ENCODE measurements around the gene ABHD18.
A peak's percentile ranks its signal among the peaks of the same experiment; 100 is the strongest.
"Not testable (repeated sequence)": the region's sequence is repeated elsewhere in the genome, so short reads cannot be mapped to it uniquely, and the experiment has no call there.

The ABHD18 gene

DNA sequence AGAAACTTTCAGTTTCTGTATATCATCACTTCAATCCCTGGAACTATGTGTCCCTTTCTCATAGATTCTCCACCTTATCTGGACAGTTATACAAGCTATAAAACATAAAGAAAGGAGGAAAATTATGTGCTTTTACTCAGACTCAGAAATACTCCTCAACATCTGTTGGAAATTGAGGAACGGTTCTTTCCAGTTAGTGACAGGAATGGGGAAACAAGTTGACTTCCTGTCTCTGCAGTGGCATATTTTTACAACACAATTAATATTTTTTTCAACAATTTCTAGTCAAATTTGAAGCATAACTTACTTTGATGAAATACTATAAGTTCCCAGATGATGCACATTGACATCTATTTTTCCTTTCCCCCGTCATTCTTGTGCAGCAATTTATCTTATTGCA lies 27.9 kb downstream of the ABHD18 start:
- DNase-seq: peak; percentile 23 to 54 (median 35)

DNA sequence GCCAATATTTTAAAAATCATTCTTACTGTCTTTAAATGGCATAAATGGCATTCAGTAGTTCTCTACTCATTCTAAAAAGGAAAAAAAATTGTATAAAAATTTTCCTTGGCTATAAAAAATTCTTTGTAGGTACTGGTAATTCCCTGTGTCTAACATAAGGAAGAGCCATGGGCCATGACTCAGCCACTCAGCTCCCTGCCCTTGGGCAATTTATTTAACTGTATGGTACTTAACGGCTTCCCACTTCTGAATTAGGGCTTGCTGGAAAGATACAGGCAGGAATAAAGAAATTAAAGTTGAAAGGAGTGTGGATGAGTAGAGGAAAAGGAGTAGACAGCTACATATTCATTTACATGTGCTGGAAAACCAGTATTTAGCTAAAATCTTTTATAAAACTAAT lies 30.6 kb downstream of the ABHD18 start:
- DNase-seq: peak; percentile 36 to 52 (median 50)

DNA sequence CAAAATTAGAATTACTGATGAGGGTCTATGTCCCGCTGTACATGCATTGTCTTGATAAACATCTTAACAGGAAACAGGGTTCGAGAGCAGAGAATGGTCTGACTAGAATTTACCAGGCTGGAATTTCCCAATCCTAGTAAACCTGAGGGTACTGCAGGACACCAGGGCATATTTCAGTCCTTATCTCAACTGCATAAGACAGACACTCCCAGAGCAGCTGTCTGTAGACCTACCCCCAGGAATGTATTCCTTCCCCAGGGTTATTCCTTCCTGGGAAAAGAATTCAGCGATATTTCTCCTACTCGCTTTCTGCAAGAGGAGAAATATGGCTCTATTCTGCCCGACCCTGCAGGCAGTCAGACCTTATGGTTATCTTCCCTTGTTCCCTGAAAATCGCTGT lies 31.3 kb downstream of the ABHD18 start:
- DNase-seq: not testable (repeated sequence)

DNA sequence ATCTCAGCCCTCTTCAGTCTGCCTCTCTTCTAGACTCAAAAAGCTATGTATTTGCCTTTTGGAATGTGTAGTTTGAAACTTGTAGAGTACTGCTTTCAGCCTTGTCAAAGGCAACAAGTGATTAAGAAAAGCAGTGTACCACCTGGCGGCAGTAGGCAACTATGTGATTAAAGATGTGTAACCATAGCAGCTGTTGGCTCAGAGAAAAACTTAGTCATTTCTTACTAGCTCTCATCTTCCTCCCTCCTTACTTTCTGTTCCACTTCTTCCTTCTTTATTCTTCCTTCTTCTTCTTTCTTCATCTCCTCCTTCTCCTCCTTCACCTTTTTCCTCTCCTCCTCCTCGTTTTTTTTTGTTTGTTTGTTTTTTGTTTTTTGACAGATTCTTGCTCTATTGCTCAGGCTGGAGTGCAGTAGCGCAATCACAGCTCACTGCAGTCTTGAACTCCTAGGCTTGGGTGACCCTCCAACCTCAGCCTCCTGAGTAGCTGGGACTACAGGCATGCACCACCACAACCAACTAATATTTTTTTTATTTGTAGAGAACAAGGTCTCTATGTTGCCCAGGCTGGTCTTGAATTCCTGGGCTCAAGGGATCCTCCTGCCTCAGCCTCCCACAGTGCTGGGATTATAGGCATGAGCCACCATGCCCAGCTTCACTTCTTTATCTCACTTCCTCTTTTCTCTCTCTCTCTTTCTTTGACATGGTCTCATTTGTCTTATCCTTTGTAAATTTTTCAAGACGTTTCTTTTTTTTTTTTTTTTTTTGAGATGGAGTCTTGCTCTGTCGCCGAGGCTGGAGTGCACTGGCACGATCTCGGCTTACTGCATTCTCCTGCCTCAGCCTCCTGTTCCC lies 32.6 kb downstream of the ABHD18 start:
- DNase-seq: peak; percentile 37 to 64 (median 46)

DNA sequence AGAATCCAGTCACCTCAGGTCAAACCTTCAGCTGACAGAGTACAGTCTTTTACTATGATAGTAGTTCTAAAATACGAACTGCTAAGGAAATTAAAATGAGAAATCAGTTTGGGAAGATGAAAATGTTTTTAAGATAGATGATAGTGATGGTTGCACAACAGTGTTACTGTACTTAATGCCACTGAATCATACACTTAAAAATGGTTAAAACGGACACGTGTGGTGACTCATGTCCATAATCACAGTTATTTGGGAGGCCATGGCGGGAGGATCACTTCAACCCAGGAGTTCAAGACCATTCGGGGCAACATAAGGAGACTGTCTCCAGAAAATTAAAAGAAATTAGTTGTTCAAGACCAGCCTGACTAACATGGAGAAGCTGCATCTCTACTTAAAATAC lies 41.4 kb downstream of the ABHD18 start:
- no peak for DNase-seq

DNA sequence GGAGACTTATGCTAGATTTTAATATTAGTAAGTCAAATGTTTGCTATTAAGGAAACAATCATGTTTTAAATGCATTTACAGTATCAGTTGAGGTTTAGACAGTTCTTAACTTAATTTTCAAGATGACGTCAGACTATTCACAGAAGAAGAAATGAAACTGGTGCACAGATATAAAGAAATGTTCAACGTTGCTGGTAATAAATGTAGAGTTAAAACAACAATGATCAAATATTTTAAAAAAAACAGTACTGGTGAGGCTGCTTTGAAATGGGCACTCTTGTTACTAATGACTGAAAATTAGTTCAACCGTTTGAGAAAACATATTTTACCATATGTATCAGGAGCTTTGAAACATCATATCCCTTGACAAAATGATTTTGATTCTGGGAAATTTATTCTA lies 44.2 kb downstream of the ABHD18 start:
- DNase-seq: peak in 2 of 3 donors; percentile 24 to 38

DNA sequence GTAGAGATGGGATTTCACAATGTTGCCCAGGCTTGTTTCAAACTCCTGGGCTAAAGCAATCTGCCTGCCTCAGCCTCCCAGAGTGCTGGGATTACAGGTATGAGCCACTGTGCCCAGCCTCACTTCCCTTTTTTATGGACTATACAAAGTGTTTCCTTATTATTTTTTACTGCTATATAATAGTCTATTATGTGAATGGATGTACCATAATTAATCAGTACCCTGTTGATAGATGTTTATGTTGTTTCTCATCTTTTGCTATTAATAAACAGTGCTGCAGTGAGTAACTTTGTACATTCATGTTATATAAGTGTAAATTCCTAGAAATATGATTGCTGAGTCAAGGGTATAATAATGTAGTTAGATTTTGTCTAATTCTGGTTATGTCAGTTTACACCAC lies 60.1 kb downstream of the ABHD18 start:
- no peak for DNase-seq

DNA sequence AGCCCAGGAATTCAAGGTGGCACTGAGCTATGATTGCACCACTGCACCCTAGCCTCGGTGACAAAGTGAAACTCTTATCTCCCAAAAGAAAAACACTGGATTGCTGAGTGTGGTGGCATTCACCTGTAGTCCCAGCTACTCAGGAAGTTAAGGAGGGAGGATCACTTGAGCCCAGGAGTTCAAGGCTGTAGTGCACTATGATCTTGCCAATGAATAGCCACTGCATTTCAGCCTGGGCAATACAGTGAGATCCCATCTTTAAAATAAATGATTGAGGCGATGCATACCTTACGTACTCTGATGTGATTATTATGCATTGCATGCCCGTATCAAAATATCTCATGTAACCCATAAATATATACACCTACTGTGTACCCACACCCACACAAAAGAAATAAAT lies 64.7 kb downstream of the ABHD18 start:
- DNase-seq: no peak

DNA sequence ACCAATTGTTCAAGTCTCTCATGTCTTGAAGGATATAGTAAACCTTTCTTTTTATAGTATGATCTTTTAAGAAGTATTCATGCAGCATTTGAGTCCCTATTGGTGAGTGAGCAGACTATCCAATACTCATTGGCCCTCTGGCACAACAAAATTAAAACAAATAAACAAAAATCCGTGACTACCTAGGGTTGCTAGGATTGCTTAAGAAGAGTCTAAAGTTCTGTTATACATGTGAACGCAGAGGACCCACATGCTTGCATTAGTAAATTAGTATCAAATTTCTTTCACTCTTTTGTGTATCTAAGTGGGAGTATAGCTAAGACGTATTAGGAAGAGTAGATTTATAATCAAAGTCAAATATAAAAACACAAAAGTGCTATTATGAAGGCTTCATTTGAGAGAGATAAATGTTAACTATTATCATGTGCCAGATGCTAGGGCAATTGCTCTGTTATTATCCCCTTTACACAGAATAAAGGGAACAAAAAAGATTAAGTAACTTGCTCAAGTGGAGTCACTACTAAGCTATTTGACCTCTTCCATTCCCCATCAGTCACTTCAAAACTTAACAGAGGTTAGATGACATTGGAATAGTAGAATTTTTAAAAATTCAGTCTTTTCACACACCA lies 66.7 kb downstream of the ABHD18 start:
- no peak for DNase-seq

DNA sequence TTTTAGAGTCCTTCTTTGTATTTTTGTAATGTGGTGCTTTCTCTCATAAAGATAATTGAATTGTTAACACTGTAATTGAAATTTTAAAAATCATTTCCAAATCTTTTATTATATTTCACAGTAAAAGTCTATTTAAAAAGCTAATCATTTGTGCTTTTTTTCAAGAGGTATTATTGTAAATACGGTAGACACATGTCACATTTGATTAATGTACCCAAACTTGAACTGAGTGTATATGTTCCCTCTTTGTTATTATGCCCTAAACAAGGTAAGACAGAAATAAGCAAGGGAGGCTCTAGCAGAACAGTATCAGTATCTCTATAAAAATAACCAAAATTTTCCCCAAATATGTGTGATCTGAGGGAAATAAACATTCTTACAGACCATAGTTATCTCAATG lies 74.4 kb downstream of the ABHD18 start:
- DNase-seq: no peak

DNA sequence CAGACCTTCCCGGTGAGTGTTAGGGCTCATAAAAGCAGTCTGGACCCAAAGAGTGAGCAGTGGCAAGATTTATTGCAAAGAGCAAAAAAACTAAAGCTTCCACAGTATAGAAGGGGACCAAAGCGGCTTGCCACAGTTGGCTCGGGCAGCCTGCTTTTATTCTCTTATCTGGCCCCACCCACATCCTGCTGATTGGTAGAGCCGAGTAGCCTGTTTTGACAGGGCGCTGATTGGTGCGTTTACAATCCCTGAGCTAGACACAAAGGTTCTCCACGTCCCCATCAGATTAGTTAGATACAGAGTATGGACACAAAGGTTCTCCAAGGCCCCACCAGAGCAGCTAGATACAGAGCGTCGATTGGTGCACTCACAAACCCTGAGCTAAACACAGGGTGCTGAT lies 81.8 kb downstream of the ABHD18 start:
- DNase-seq: not testable (repeated sequence)

DNA sequence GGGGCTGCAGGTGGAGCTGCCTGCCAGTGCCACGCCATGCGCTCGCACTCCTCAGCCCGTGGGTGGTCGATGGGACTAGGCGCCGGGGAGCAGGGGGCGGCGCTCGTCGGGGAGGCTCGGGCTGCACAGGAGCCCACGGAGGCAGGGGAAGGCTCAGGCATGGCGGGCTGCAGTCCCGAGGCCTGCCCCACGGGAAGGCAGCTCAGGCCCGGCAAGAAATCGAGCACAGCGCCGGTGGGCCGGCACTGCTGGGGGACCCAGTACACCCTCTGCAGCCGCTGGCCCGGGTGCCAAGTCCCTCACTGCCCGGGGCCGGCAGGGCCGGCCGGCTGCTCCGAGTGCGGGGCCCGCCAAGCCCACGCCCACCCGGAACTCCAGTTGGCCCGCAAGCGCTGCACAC lies 82.3 kb downstream of the ABHD18 start:
- DNase-seq: not testable (repeated sequence)

DNA sequence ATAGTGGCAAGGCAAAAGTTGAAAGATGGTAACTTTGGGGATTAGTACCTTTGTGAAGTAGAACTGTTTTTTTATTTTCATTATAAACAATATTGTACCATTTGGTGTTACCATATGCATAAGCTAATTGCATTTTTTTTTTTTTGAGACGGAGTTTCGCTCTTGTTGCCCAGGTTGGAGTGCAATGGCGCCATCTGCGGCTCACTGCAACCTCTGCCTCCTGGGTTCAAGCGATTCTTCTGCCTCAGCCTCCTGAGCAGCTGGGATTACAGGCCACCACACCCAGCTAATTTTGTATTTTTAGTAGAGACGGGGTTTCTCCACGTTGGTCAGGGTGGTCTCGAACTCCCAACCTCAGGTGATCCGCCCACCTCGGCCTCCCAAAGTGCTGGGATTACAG lies 86.0 kb downstream of the ABHD18 start:
- DNase-seq: not testable (repeated sequence)

DNA sequence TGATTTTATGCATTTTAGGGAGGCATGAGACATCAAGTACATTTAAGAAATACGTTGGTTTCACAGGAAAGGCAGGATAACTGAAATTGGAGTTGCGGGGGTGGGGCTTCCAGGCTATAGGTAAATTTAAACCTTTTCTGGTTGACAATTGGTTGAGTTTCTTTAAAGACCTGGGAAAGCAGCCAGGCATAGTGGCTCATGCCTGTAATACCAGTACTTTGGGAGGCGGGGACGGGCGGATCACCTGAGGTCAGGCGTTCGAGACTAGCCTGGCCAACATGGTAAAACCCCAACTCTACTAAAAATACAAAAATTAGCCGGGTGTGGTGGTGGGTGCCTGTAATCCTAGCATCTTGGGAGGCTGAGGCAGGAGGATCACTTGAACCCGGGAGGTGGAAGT lies 89.7 kb downstream of the ABHD18 start:
- DNase-seq: not testable (repeated sequence)

DNA sequence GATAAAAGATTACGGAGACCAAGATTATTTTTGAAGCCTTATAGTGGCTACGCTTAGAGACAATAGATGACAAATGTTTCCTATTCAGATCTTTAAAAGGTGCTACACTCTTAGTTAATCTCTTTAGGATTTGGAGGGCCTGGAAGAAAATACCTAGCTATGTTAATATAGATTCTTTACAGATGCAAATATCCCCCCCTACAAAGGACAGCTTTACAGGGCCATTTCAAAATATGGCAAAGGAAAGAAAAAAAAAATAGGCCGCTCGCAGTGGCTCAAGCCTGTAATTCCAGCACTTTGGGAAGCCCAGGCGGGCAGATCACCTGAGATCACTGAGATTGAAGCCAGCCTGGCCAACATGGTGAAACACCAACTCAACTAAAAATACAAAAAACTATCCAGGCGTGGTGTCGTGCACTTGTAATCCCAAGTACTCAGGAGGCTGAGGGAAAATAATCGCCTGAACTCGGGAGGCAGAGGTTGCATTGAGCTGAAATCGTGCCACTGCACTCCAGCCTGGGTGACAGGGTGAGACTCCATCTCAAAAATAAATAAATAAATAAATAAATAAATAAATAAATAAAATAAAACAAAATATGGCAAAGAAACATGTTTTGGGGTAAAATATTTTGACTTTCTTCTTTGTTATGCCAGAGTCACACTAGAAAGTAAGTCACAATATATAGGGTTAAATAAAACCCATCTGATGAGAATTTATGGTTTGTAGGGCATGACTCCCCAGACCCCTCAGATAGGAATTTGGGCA lies 90.4 kb downstream of the ABHD18 start:
- DNase-seq: not testable (repeated sequence)

DNA sequence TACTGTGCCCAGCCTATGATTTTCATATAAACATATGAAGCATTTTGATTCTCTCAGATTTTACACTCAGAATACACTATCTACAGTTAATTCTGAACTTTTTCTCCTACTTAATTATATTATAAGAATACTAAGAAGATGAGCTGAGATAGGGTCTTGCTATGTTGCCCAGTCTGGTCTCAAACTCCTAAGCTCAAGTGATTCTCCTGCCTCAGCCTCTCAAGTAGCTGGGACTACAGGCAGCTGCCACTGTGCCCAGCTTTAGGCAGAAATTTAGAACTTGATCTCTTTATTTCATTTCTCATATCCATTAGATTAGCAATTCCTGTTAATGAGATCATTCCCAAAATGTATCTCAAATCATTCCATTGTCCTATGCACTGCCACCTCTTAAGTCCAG lies 91.2 kb downstream of the ABHD18 start:
- DNase-seq: no peak

DNA sequence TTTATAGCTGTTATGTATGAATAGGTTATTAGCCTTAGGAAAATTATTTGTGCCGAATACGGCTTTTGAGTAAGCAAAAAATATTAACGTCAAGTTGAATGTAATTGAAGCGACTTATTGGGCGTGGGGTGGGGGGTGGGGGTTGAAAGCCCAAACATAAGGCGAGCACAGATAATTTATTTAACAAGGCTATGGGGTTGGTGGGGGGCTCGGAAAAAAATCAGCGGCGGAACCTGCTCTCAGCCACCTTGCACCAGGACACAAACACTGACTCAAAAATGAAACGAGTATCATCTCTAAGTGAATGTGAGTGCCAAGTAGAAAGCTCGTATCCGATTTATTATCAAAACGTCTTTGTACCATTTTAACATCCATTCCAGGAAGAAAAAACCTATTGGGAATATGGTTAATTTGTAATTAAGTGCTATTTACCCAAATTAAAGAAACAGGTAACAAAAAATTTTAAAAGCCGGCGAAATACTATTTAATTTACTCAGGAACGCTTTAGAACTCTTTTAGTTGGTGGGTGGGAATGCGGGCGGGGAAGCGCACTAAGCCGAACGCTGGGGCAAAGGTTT lies 95.0 kb downstream of the ABHD18 start:
- peak in 1 of 3 donors; percentile 13 for DNase-seq

DNA sequence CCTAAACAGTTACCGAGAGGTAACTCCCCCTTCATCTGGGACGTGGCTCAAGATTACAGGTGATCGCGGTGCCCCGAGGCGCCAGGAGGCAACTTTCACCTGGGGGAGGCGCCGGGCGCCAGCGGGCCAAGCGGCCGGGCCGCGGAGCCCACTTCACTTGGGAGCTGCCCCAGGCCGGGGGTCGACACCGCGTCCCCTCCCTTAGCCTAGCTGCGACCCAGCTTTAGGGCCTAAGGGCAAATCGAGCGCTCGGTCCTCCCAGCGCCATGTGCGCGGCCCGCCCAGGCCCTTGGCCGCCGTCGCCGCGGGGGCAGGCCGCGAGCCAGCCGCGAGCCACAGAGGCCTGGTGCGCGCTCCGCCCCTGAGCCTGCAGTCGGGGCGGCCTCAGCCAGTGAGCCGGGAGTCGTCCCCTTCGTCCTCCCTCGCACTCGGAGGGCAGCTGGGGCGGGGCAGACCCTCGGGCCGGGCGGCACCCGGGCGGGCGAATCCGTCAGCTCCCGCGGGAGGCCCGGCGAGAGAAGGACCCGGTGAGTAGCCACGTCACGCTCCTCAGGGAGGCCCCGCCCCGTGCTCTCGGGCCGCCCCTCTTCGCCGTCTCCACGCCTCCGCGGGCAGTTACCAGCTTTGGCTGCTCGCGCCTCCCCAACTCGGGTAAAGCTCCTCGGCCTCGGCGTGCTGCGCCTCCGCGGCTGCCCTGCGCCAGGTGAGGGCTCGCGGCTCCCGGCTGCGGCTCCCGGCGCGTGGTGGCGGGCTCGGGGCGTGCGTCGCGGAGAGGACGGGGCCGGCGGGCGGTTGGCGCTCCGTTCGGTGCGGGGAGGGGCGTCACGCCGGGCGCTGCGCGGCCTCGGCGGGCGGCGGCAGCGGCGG lies 95.7 kb downstream of the ABHD18 start, which contains the start of gene LARP1B:
TSS of gene LARP1B (plus strand) at position 614 of the 867 bp plus-strand sequence. CDS start 13,640 bp downstream, outside the sequence.
- DNase-seq: peak; percentile 97 to 99 (median 99)

DNA sequence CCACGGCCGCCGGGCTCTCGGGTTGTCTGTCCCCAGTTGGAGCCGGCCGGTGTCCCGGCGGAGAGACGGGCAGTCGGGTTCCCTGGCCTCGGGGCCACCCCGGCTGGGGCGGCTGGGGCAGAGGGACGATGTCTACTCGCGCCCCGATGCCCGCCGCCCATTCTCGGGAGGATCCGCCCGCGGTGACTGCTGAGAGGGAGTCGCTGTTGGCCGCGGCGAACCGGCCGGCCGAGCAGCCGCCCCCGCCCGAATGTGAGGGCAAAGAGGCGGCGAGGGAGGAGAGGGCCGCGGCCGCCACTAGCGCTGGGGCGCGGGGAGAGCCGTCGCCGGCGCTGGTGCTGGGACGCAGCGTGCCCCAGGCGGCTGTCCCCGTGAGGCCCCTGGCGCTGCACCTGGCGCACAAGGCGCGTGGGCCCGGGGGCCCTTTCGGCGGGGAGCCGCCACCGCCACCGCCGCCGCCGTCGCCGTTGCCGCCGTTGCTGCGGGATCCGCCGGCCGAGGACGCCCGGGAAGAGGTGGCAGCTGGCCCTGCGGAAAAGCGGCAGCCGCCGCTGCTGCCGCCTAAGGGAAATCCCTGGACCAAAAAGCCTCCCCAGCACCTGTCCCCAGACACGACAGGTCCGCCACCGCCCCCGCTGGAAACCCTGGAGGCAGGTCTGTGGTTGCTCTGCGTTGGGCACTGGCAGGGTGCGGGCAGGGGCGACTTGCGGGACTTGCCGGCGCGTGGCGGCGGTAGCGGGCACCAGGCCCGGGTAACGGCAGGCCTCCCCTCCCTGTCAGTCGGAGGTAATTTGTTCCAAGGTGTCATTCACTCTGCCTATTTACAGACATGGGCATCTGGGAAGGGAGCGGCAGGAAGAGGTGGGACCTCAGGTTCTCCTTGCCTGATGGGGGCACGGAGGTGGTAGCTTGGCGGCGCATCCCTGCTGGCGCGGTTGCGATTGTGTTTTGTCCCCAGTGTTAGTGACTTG lies 96.6 kb downstream of the ABHD18 start:
- peak; percentile 64 to 86 (median 77) for DNase-seq

DNA sequence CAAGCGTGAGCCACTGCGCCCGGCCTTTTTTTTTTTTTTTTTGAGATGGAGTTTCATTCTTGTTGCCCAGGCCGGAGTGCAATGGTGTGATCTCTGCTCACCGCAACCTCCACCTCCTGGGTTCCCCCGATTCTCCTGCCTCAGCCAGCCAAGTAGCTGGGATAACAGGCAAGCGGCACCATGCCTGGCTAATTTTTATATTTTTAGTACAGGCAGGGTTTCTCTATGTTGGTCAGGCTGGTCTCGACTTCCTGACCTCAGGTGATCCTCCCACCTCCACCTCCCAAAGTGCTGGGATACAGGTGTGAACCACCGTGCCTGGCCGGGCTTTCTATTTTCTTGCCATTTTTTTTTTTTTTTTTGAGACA lies 101.2 kb downstream of the ABHD18 start:
- DNase-seq: not testable (repeated sequence)

DNA sequence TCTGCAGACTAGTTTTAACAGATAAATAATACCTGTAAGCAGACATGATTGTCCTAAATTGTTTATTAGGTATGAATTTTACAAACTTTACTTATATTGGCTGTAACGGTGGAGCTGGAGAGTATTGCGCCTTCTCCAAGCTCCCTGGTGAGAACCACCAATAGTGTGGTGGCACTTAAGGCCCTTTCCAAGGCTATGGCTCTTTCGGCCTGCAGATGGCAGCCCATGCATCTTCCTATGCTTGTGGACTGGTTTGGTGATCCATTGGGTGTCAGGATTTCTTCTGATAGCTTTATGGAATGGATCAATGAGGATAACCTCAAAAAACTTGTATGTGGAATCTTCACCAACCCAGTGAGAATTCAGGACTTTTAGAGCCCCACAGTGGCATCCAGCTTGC lies 103.7 kb downstream of the ABHD18 start:
- DNase-seq: peak in 2 of 3 donors; percentile 26 to 31

All from suppressor macrophage treated with lipopolysaccharide for 1 hour (primary cell).